GM18907 (cell line): ENCODE data around the gene SEPTIN12.

Experiments
- ATAC-seq: cut with Tn5 transposase; IDR thresholded peaks from one replicate; pipeline ENCODE4 v1.9.1; 2021; ENCODE audit warnings: mild to moderate bottlenecking, moderate library complexity; ENCODE audit not compliant: unreplicated experiment

SEPTIN12 gene

GRCh38 chr16:4734063-4734729 is 53.9 kb downstream of the SEPTIN12 start, which contains the start of the genes ANKS3 and DNAAF8:
Gene ANKS3 (minus strand): TSS chr16:4734271. CDS start chr16:4730149, 4,122 bp downstream.
Gene DNAAF8 (plus strand): TSS chr16:4734537. CDS start chr16:4736515, 1,978 bp downstream.
- ATAC-seq = peak; percentile 76

- ATAC-seq = peak; percentile 24
Measured at GRCh38 chr16:4733747-4734062, 54.4 kb downstream of the SEPTIN12 start.

- no peak for ATAC-seq
Measured at GRCh38 chr16:4733211-4733742, 54.9 kb downstream of the SEPTIN12 start.

GRCh38 chr16:4729876-4730275 is 58.3 kb downstream of the SEPTIN12 start:
- no peak for ATAC-seq

- ATAC-seq = no peak
Measured at GRCh38 chr16:4728676-4729075, 59.5 kb downstream of the SEPTIN12 start.
